H9 (cell line): ENCODE measurements around the gene TJAP1. TPM values are rescaled to one million over a fixed set of nuclear protein-coding genes. Genes with fewer than 3 reads are reported as not detected.

Experiments
- DNase-seq: peaks from one replicate; pipeline ENCODE4 v3.0.0-alpha.2; 2017
- H2AFZ ChIP-seq: one replicate; pipeline ENCODE4 v1.6.1; 2013; ENCODE audit warnings: mild to moderate bottlenecking, low read length, control low read depth, moderate library complexity
- H2AK5ac ChIP-seq: 2 replicates; pipeline ENCODE4 v1.6.1; 2013; ENCODE audit warnings: low read length, control low read depth, mixed read lengths; ENCODE audit not compliant: insufficient read length
- H2BK120ac ChIP-seq: one replicate; pipeline ENCODE4 v1.6.1; 2013; ENCODE audit warnings: low read depth, mild to moderate bottlenecking, low read length, control low read depth, inconsistent platforms; ENCODE audit not compliant: poor library complexity, severe bottlenecking
- H2BK12ac ChIP-seq: 2 replicates; pipeline ENCODE4 v1.6.1; 2013; ENCODE audit warnings: low read length, control low read depth, mixed read lengths, low read depth; ENCODE audit not compliant: insufficient read length
- H2BK15ac ChIP-seq: 2 replicates; pipeline ENCODE4 v1.6.1; 2013; ENCODE audit warnings: low read depth, low read length, control low read depth
- H2BK20ac ChIP-seq: one replicate; pipeline ENCODE4 v1.6.1; 2013; ENCODE audit warnings: low read depth, mild to moderate bottlenecking, low read length, control low read depth, inconsistent platforms; ENCODE audit not compliant: poor library complexity, severe bottlenecking
- H2BK5ac ChIP-seq: 2 replicates; pipeline ENCODE4 v1.6.1; 2013; ENCODE audit warnings: low read length, control low read depth, mixed read lengths; ENCODE audit not compliant: insufficient read length
- H3K14ac ChIP-seq: 2 replicates; pipeline ENCODE4 v1.6.1; 2013; ENCODE audit warnings: low read length, control low read depth; ENCODE audit not compliant: insufficient read depth
- H3K18ac ChIP-seq: 2 replicates; pipeline ENCODE4 v1.6.1; 2013; ENCODE audit warnings: low read depth, mild to moderate bottlenecking, mixed read lengths, low read length, control low read depth; ENCODE audit not compliant: insufficient read length
- H3K23ac ChIP-seq: 2 replicates; pipeline ENCODE4 v1.6.1; 2013; ENCODE audit warnings: low read length, control low read depth, mixed read lengths, low read depth; ENCODE audit not compliant: insufficient read length
- H3K23me2 ChIP-seq: 2 replicates; pipeline ENCODE4 v1.6.1; 2013; ENCODE audit warnings: low read depth, mild to moderate bottlenecking, mixed read lengths, low read length, control low read depth; ENCODE audit not compliant: insufficient read length, poor library complexity, severe bottlenecking
- H3K27ac ChIP-seq: 2 replicates; pipeline ENCODE4 v1.5.1; 2013; ENCODE audit warnings: low read length, control low read depth, mixed read lengths, low read depth; ENCODE audit not compliant: insufficient read length
- H3K27me3 ChIP-seq: 2 replicates; pipeline ENCODE4 v1.6.1; 2013; ENCODE audit warnings: low read length, control low read depth, inconsistent platforms; ENCODE audit not compliant: insufficient read depth
- H3K4ac ChIP-seq: 2 replicates; pipeline ENCODE4 v1.6.1; 2013; ENCODE audit warnings: low read depth, mild to moderate bottlenecking, control low read depth, inconsistent platforms, low read length, moderate library complexity
- H3K4me1 ChIP-seq: 2 replicates; pipeline ENCODE4 v1.6.1; 2013; ENCODE audit warnings: low read length, control low read depth, inconsistent platforms; ENCODE audit not compliant: insufficient read depth
- H3K4me2 ChIP-seq: 2 replicates; pipeline ENCODE4 v1.6.1; 2013; ENCODE audit warnings: low read length, control low read depth, mixed read lengths; ENCODE audit not compliant: insufficient read length, insufficient read depth
- H3K56ac ChIP-seq: 2 replicates; pipeline ENCODE4 v1.6.1; 2013; ENCODE audit warnings: low read depth, mild to moderate bottlenecking, mixed read lengths, low read length, control low read depth; ENCODE audit not compliant: insufficient read length
- H3K79me1 ChIP-seq: 2 replicates; pipeline ENCODE4 v1.6.1; 2013; ENCODE audit warnings: low read depth, mild to moderate bottlenecking, moderate library complexity, low read length, control low read depth, inconsistent platforms; ENCODE audit not compliant: insufficient read depth, poor library complexity, severe bottlenecking
- H3K79me2 ChIP-seq: 2 replicates; pipeline ENCODE4 v1.6.1; 2013; ENCODE audit warnings: low read length, control low read depth, inconsistent platforms; ENCODE audit not compliant: insufficient read depth
- H3K9ac ChIP-seq: 2 replicates; pipeline ENCODE4 v1.6.1; 2013; ENCODE audit warnings: low read length, control low read depth, mixed read lengths; ENCODE audit not compliant: insufficient read length; ENCODE audit errors: extremely low read depth
- H3K9me3 ChIP-seq: one replicate; pipeline ENCODE4 v1.6.1; 2013; ENCODE audit warnings: low read depth, low read length, inconsistent platforms; ENCODE audit not compliant: control insufficient read depth
- H3T11ph ChIP-seq: one replicate; pipeline ENCODE4 v1.6.1; 2013; ENCODE audit warnings: mild to moderate bottlenecking, low read length, control low read depth, inconsistent platforms
- H4K20me1 ChIP-seq: one replicate; pipeline ENCODE4 v1.6.1; 2013; ENCODE audit not compliant: control insufficient read depth, insufficient read length, insufficient read depth
- H4K5ac ChIP-seq: 2 replicates; pipeline ENCODE4 v1.6.1; 2013; ENCODE audit warnings: low read depth, mild to moderate bottlenecking, mixed read lengths, low read length, control low read depth; ENCODE audit not compliant: insufficient read length
- H4K8ac ChIP-seq: replicated peaks from 2 replicates; pipeline ENCODE4 v1.6.1; 2013; ENCODE audit warnings: low read length, control low read depth, mixed read lengths, low read depth; ENCODE audit not compliant: insufficient read length
- H4K91ac ChIP-seq: 2 replicates; pipeline ENCODE4 v1.6.1; 2013; ENCODE audit warnings: low read depth, mild to moderate bottlenecking, moderate library complexity, mixed read lengths, low read length, control low read depth; ENCODE audit not compliant: insufficient read length
- H3K27ac Mint-ChIP-seq, 3 experiments: 2 replicates in 2 of 3; 3 replicates in 1 of 3; pipeline ENCODE4 v1.8.0; 2020 to 2021; ENCODE audit warnings: mixed read lengths in 3 of 3, mild to moderate bottlenecking in 1 of 3, moderate library complexity in 1 of 3
- H3K27me3 Mint-ChIP-seq: 2 replicates; pipeline ENCODE4 v1.8.0; 2021; ENCODE audit warnings: low read depth, mild to moderate bottlenecking, moderate library complexity, mixed read lengths
- H3K36me3 Mint-ChIP-seq, 3 experiments: 2 replicates in 2 of 3; 3 replicates in 1 of 3; pipeline ENCODE4 v1.8.0; 2020 to 2021; ENCODE audit warnings: low read depth in 3 of 3, mixed read lengths in 3 of 3; ENCODE audit not compliant: insufficient read depth in 1 of 3
- H3K4me1 Mint-ChIP-seq, 2 experiments: 2 replicates each; pipeline ENCODE4 v1.8.0; 2020; ENCODE audit warnings: mixed read lengths in 2 of 2
- H3K4me3 Mint-ChIP-seq, 2 experiments: 2 replicates in 1 of 2; 3 replicates in 1 of 2; pipeline ENCODE4 v1.8.0; 2020 to 2021; ENCODE audit warnings: mild to moderate bottlenecking in 2 of 2, mixed read lengths in 2 of 2, moderate library complexity in 1 of 2
- H3K9me3 Mint-ChIP-seq, 2 experiments: 2 replicates in 1 of 2; 3 replicates in 1 of 2; pipeline ENCODE4 v1.8.0; 2020; ENCODE audit warnings: mild to moderate bottlenecking in 2 of 2, mixed read lengths in 2 of 2, moderate library complexity in 1 of 2
- WGBS: extraction: QIAGEN DNeasy Blood & Tissue Kit; methylation state at CpG from one replicate; pipeline ENCODE4 v1.1.7; 2013; ENCODE audit warnings: missing lambda C conversion rate, low lambda C conversion rate, mixed read lengths; ENCODE audit not compliant: insufficient read length; ENCODE audit errors: extremely low coverage; 5-methylcytosine and 5-hydroxymethylcytosine counted together
- total RNA-seq: library from RNA; stranded (reverse); gene quantifications from 2 replicates; pipeline ENCODE4 v1.2.1, GENCODE V29; 2021
- TF ChIP-seq, protein P1 (sequence below): fragments of 200-600 bp; sonication (generic); conservative IDR thresholded peaks from 3 replicates; pipeline ENCODE4 v1.8.0; 2021; ENCODE audit warnings: antibody characterized with exemption, mild to moderate bottlenecking

The TJAP1 gene
- total RNA-seq, 1 experiment from 2014 or later = 45.1 TPM

DNA sequence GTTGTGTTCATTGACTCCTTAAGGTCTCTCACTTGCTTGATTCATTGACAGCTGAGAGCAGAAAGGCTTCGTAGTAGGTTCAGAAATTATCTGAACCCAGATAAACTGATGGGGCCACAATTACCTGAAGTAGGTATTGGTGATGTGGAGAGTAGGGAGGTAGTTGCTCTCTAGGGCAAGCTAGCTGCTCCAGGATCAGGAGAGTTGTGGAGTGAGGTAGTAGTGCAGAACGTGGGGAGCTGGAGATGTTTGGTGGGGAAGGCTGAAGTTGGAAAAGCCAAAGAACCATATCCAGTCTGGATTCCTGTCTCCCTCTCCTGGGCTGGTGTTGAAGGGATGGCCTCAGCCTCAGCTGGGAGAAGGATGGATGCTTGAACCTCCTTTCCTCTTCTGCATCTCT is 15.9 kb downstream of the TJAP1 start:
- Histone ChIP-seq H2BK15ac (no peak overlapping the region), H2BK12ac (no peak overlapping the region), H3K4me2 (no peak overlapping the region), H2AFZ (no peak overlapping the region), H3K79me2 (no peaks in the 10 kb centered on the region; the same call in 1 of the 2 replicates), H4K5ac (no peak overlapping the region), H2BK120ac (no peak overlapping the region), H3K14ac (no peak overlapping the region), H4K91ac (no peak overlapping the region), H2AK5ac (no peak overlapping the region), H2BK5ac (no peak overlapping the region), H3K79me1 (peaks cover 11% of the 10 kb centered on the region), H3K9ac (no peak overlapping the region), H3K27ac (no peak overlapping the region), H3K56ac (no peak overlapping the region), H3T11ph (no peak overlapping the region), H3K4me1 (peaks cover 6% of the 10 kb centered on the region; the same call in 1 of the 2 replicates), H3K23me2 (no peaks in the 10 kb centered on the region), H4K8ac (no peak overlapping the region), H4K20me1 (peaks cover 2% of the 10 kb centered on the region), H3K4ac (no peak overlapping the region), H2BK20ac (no peak overlapping the region), H3K23ac (no peak overlapping the region), H3K27me3 (no peaks in the 10 kb centered on the region), H3K9me3 (no peaks in the 10 kb centered on the region), H3K18ac (no peak overlapping the region)
- 0 out of 7 replicates have a peak overlapping the region, but pooled peaks of 1 of the 3 experiments have one; percentile 8 for H3K27ac Mint-ChIP-seq
- TF ChIP-seq, protein P1, sequence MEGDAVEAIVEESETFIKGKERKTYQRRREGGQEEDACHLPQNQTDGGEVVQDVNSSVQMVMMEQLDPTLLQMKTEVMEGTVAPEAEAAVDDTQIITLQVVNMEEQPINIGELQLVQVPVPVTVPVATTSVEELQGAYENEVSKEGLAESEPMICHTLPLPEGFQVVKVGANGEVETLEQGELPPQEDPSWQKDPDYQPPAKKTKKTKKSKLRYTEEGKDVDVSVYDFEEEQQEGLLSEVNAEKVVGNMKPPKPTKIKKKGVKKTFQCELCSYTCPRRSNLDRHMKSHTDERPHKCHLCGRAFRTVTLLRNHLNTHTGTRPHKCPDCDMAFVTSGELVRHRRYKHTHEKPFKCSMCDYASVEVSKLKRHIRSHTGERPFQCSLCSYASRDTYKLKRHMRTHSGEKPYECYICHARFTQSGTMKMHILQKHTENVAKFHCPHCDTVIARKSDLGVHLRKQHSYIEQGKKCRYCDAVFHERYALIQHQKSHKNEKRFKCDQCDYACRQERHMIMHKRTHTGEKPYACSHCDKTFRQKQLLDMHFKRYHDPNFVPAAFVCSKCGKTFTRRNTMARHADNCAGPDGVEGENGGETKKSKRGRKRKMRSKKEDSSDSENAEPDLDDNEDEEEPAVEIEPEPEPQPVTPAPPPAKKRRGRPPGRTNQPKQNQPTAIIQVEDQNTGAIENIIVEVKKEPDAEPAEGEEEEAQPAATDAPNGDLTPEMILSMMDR = no peak
- H3K4me1 Mint-ChIP-seq = peaks cover 30 to 37% of the 10 kb centered on the region in 2 experiments
- WGBS = no CpG with 5 or more reads among the region's 2 CpGs
- DNase-seq = no peak
- no peaks in the 10 kb centered on the region for H3K27me3 Mint-ChIP-seq
- H3K4me3 Mint-ChIP-seq = no peak overlapping the region
- H3K36me3 Mint-ChIP-seq = peaks cover 2 to 11% (median 6%) of the 10 kb centered on the region in 3 experiments; a peak in 6 of 7 replicates
- H3K9me3 Mint-ChIP-seq = no peaks in the 10 kb centered on the region
